Testis (tissue), 2 donors: ENCODE results near the gene TM9SF3.

Source experiments
- POLR2A ChIP-seq: fragments of 450-650 bp; IDR thresholded peaks from one replicate; pipeline ENCODE4 v1.6.1; 2017; ENCODE audit warnings: antibody characterized with exemption, mild to moderate bottlenecking, moderate library complexity
- TF ChIP-seq, protein P1 (sequence below), 3 experiments: fragments of 450-650 bp in 2 of 3; fragments of 200-600 bp in 1 of 3; sonication (generic) in 1 of 3; IDR thresholded peaks; one replicate each; pipeline ENCODE4 v1.5.1; 2016 to 2019; ENCODE audit warnings: antibody characterized with exemption in 3 of 3, mild to moderate bottlenecking in 2 of 3, moderate library complexity in 1 of 3

DNA sequence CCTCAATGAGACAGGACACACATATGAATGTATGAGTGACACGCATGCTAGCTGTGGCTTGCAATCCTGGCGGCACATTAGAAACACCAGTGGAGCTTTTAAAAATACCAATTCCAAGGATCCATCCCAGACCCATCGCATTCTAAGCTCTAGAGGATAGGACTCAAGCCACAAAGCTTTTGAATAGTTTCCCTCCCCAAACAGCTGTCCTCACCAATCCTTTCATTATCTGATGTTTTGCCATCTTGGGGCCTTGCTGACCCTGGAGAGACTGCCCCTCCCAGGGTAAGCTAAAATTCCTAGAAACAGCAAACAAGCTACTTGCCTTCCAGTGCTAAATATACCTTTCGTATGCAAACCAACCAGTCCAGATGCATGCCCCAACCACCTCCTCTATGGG, 8.9 kb upstream of the TM9SF3 start:
- no peak for TF ChIP-seq POLR2A
- TF ChIP-seq, protein P1, sequence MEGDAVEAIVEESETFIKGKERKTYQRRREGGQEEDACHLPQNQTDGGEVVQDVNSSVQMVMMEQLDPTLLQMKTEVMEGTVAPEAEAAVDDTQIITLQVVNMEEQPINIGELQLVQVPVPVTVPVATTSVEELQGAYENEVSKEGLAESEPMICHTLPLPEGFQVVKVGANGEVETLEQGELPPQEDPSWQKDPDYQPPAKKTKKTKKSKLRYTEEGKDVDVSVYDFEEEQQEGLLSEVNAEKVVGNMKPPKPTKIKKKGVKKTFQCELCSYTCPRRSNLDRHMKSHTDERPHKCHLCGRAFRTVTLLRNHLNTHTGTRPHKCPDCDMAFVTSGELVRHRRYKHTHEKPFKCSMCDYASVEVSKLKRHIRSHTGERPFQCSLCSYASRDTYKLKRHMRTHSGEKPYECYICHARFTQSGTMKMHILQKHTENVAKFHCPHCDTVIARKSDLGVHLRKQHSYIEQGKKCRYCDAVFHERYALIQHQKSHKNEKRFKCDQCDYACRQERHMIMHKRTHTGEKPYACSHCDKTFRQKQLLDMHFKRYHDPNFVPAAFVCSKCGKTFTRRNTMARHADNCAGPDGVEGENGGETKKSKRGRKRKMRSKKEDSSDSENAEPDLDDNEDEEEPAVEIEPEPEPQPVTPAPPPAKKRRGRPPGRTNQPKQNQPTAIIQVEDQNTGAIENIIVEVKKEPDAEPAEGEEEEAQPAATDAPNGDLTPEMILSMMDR (IDR thresholded peaks at IDR 0.05), result no peak
